Mononuclear cell (primary cell): ENCODE measurements around the gene TUB. TPM values are rescaled to one million over a fixed set of nuclear protein-coding genes. Genes with fewer than 3 reads are reported as not detected.

Experiments
- H3K27me3 ChIP-seq: 2 replicates; pipeline ENCODE4 v1.6.0; 2011; ENCODE audit warnings: low read length, control low read depth; ENCODE audit not compliant: insufficient read depth
- H3K4me1 ChIP-seq: 2 replicates; pipeline ENCODE4 v1.5.1; 2011; ENCODE audit warnings: mild to moderate bottlenecking, low read length, control low read depth; ENCODE audit not compliant: insufficient read depth
- H3K4me3 ChIP-seq: 2 replicates; pipeline ENCODE4 v1.5.1; 2011; ENCODE audit warnings: mild to moderate bottlenecking, low read length, moderate library complexity
- H3K9me3 ChIP-seq: 2 replicates; pipeline ENCODE4 v1.5.1; 2011; ENCODE audit warnings: low read depth, mild to moderate bottlenecking, control low read depth, low read length
- total RNA-seq: library from RNA; depleted of rRNA; stranded (reverse); fragments of >200 nt; gene quantifications from one replicate; pipeline ENCODE4 v1.2.3, GENCODE V29; 2012

The TUB gene
- total RNA-seq, 1 donor, result under 0.01 TPM

DNA sequence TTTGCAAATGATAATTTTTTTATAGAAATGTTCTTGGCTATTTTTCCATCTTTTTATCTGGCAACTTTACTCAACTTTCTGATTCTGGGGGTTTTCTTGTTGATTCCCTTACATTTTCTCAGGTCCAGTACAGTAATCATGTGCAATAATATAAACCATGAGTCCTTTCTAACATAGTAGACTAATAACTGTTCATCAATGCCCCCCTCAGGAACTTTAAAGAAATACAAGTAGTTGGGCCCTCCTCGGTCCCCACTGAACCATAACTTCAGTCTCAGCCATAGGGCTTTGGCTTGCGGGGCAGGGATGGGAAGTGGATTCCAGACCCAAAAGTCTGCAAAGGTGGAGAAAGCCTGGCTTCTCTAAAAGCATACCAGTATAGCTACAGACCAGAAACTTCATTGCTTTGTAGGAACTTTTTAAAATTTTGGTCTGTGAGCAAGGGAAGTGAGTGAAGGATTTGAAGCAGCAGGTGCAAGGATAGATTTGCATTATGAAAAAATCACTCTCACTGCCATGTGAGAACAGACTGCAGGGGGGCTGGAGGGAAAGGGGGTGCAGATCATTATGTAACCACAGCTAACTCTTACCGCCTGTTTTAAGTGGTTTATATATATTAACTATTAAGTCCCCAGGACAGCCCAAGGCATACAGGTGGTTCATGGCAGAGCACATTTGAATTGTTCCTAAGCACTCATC lies 10.4 kb upstream of the TUB start:
- Histone ChIP-seq H3K9me3 (no peaks in the 10 kb centered on the region), H3K27me3 (no peaks in the 10 kb centered on the region), H3K4me3 (no peak overlapping the region), H3K4me1 (no peaks in the 10 kb centered on the region)

- H3K27me3 ChIP-seq, result no peaks in the 10 kb centered on the region
- H3K4me3 ChIP-seq, result no peak overlapping the region
- no peaks in the 10 kb centered on the region for H3K9me3 ChIP-seq
- no peaks in the 10 kb centered on the region for H3K4me1 ChIP-seq
These were observed 9.1 kb upstream of the TUB start for GRCh38 chr11:8071616-8072581.

DNA sequence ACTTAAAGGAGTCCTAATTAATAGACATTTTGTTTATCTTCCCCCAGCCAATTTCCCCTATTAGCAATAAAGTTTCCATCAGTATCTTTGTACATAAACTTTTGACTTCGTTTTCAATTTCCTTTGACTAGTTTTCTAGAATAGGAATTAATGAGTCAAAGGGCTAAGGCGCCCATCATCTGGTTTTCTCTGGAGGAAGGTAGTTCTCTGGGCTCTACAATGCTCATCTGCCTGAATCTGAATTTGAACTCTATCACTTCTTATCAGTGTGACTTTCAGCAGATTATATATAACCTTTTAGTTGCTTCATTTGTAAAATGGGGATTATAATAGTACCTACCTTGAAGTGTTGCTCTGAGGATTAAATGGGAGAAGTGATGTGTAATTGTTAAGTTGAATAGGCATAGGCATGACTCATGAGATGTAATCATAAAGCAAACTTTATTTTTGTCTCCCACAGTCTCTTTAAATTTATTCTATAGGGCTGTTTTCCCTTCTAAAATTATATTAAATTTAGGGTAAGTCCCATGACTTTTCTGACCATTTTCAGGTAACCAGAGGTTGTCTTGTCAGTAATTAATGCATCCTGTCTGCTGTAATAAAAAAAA lies 5.8 kb upstream of the TUB start:
- Histone ChIP-seq H3K4me1 (no peaks in the 10 kb centered on the region), H3K9me3 (no peaks in the 10 kb centered on the region), H3K27me3 (peaks cover 6% of the 10 kb centered on the region), H3K4me3 (no peak overlapping the region)

DNA sequence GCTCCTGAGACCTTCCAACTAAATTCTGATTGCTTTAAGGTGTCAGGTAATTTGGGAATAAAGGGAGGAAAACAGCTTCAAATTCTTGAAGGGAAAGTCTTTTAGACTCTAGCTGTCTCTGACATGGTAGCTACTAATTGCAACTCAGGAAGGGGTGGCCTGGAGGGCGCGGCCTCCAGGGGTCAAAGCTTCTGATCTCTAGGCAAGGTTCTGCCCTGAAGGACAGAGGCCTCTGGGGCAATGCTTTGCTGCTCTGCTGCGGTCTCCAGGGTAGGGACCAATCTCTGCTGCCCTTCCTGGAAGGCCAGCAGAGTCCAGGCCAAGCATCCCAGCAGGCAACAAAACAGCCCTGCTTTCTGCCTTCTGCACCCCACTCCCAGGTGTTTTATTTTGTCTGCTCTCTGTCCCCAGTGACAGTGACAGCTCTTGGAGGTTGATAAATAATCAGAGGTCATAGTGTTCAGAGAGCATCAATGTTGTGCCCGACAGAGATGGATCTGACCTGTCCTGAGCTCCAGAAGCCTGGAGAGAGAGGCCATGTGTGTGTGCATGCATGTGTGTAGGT lies 1.8 kb upstream of the TUB start:
- Histone ChIP-seq H3K9me3 (no peaks in the 10 kb centered on the region), H3K27me3 (peaks cover 28% of the 10 kb centered on the region), H3K4me3 (no peak overlapping the region), H3K4me1 (no peaks in the 10 kb centered on the region)

GRCh38 chr11:8080069-8080670 lies 841 bp upstream of the TUB start:
- Histone ChIP-seq H3K4me1 (no peaks in the 10 kb centered on the region), H3K4me3 (no peak overlapping the region), H3K27me3 (peaks cover 28% of the 10 kb centered on the region), H3K9me3 (no peaks in the 10 kb centered on the region)

DNA sequence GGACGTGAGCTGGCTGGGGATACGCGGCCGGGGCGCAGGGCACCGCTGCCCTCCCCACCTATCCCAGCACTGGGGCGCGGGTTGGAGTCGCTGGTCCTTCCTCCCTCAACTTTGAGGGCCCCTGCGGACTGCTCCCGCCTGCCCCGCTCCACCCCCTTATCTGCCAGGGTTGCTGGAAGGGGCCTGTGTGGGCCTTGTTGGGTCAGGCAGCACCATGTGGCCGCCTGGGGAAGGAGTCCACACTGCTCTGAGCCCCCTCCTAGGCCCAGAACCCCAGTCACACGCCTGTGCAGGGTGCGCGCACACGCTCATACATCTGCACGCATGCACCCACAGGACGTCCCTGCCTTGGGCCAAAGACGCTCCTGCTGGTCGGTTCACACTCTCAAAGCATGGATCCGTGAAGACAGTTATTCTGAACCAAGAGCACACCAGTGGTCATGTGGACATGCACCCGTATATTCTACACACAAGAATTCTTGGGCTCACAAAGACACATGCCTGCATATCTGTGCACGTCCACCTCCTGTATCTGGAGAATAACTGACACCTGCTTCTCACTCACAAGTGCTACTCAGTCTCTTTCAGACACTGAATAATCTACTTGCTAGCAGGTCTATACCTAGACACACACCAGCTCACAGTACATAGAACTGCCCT lies 710 bp downstream of the TUB start:
- H3K27me3 ChIP-seq, result peaks cover 28% of the 10 kb centered on the region
- no peak overlapping the region for H3K4me3 ChIP-seq
- H3K4me1 ChIP-seq, result no peaks in the 10 kb centered on the region
- no peaks in the 10 kb centered on the region for H3K9me3 ChIP-seq

GRCh38 chr11:8082391-8083087 lies 1.5 kb downstream of the TUB start:
- H3K27me3 ChIP-seq, result peaks cover 28% of the 10 kb centered on the region
- no peak overlapping the region for H3K4me3 ChIP-seq
- no peaks in the 10 kb centered on the region for H3K9me3 ChIP-seq
- no peaks in the 10 kb centered on the region for H3K4me1 ChIP-seq

GRCh38 chr11:8083088-8083395 lies 2.0 kb downstream of the TUB start:
- no peaks in the 10 kb centered on the region for H3K4me1 ChIP-seq
- no peak overlapping the region for H3K4me3 ChIP-seq
- H3K9me3 ChIP-seq, result no peaks in the 10 kb centered on the region
- peaks cover 28% of the 10 kb centered on the region for H3K27me3 ChIP-seq

DNA sequence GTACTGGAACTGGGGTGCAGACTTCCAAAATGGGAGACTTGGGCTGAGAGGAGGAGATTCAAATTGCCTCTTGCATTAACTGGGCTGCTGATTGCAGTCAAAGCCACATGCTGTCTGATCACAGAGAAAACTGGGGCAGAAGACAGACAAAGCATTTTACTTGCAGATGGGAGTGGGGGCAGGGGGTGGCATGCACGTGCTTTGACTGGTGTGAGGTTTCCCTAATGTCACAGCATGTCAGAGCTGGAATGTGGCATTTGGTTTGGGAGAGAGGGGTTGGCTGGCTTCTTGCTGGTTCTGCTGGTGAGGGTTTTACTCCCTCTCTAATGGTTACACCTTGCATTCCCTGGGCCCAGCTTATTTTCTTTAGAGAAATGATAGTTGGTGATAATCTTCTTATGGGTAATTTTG lies 2.9 kb downstream of the TUB start:
- H3K27me3 ChIP-seq, result peaks cover 28% of the 10 kb centered on the region
- H3K9me3 ChIP-seq, result no peaks in the 10 kb centered on the region
- no peak overlapping the region for H3K4me3 ChIP-seq
- H3K4me1 ChIP-seq, result no peaks in the 10 kb centered on the region

- H3K27me3 ChIP-seq, result peaks cover 28% of the 10 kb centered on the region
- H3K9me3 ChIP-seq, result no peaks in the 10 kb centered on the region
- no peaks in the 10 kb centered on the region for H3K4me1 ChIP-seq
- H3K4me3 ChIP-seq, result no peak overlapping the region
These were observed 3.3 kb downstream of the TUB start for GRCh38 chr11:8084352-8084751.

GRCh38 chr11:8085011-8085645 lies 4.1 kb downstream of the TUB start:
- no peaks in the 10 kb centered on the region for H3K9me3 ChIP-seq
- H3K27me3 ChIP-seq, result peaks cover 23% of the 10 kb centered on the region
- H3K4me1 ChIP-seq, result no peaks in the 10 kb centered on the region
- H3K4me3 ChIP-seq, result no peak overlapping the region

DNA sequence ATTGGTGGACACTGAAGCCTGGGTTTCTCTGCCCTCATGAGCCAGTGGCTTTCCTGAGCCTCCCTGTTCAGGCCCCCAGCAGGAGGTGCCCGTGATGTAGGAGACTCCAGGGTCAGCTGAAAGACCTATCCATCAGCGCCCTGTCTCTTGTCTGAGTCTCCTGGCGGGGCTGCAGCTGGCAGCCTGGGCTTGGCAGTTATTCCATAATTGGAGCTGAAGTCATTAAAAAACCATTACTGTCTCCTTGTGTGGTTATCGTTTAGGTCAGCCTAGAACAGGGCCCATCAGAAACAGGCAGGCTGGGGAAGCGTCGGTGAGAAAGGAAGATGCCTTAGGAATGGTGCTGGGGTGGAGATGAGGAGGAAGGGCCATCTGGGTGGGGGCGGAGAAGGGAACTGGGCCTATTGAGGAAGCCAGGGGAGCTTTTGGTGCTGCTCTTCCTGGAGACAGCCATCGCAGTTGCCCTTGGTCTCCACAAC lies 5.0 kb downstream of the TUB start:
- H3K4me3 ChIP-seq, result no peak overlapping the region
- peaks cover 17% of the 10 kb centered on the region for H3K27me3 ChIP-seq
- H3K4me1 ChIP-seq, result no peaks in the 10 kb centered on the region
- no peaks in the 10 kb centered on the region for H3K9me3 ChIP-seq

DNA sequence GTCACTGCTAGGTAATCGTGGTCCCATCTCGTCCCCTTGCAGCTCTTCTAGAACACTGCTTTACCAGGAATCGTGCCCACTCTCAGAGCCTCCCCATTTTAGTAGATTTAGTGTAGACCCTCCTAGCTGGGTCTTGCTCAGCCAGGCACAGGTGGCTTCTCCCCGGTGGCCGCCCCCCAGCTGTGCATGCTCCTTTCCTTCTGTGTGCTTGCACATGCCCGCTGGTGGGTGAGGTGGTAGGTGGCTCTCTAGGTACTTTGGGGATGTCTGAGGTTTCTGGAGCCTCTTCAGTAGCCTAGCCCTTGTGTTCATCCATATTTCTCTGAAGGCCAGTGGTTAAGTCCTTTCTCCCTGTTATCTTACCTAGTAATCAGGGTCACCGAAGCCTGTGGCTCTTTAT lies 5.6 kb downstream of the TUB start:
- H3K4me3 ChIP-seq, result no peak overlapping the region
- peaks cover 15% of the 10 kb centered on the region for H3K27me3 ChIP-seq
- H3K4me1 ChIP-seq, result no peaks in the 10 kb centered on the region
- H3K9me3 ChIP-seq, result no peaks in the 10 kb centered on the region
